HG03457 (cell line): ENCODE measurements around the gene NDFIP2.
"Not testable (repeated sequence)": the region's sequence is repeated elsewhere in the genome, so short reads cannot be mapped to it uniquely, and the experiment has no call there.

Source experiments
- ATAC-seq: cut with Tn5 transposase; IDR thresholded peaks from one replicate; pipeline ENCODE4 v1.9.1; 2021; ENCODE audit warnings: moderate number of reproducible peaks; ENCODE audit not compliant: unreplicated experiment

The NDFIP2 gene

GRCh38 chr13:79589603-79590393 is 108.8 kb downstream of the NDFIP2 start:
- ATAC-seq: no peak

- no peak for ATAC-seq
These were observed 109.4 kb downstream of the NDFIP2 start for GRCh38 chr13:79590394-79590676.

- no peak for ATAC-seq
These were observed 110.5 kb downstream of the NDFIP2 start for GRCh38 chr13:79591493-79591892.

- no peak for ATAC-seq
These were observed 112.2 kb downstream of the NDFIP2 start for GRCh38 chr13:79593121-79593520.

- no peak for ATAC-seq
These were observed 112.8 kb downstream of the NDFIP2 start for GRCh38 chr13:79593641-79594275.

GRCh38 chr13:79600146-79600545 is 119.2 kb downstream of the NDFIP2 start:
- not testable (repeated sequence) for ATAC-seq

- ATAC-seq: no peak
These were observed 122.0 kb downstream of the NDFIP2 start for GRCh38 chr13:79602936-79603335.

GRCh38 chr13:79604752-79605151 is 123.8 kb downstream of the NDFIP2 start:
- no peak for ATAC-seq
